HepG2 (cell line): ENCODE results near the gene MAN1C1. TPM values are rescaled to one million over a fixed set of nuclear protein-coding genes. Genes with fewer than 3 reads are reported as not detected.

Experiments used
- ATAC-seq: fragments of 200-7000 bp; cut with Tn5 transposase; 3 replicates; pipeline ENCODE4 v1.9.1; 2020; ENCODE audit warnings: mild to moderate bottlenecking, moderate library complexity
- BruUV-seq: library from RNA; stranded (reverse); fragments of 400-500 nt; replicated peaks from 2 replicates; lab custom pipeline; 2021; lab: Mats Ljungman, UMichigan
- CTCF ChIA-PET: fragments of 300-600 bp; formaldehyde crosslinking; extraction: SDS; loops from one replicate; lab custom pipeline; 2021; ENCODE audit warnings: low total read pairs, inconsistent platforms, low intra/inter-chr PET ratio; lab: Yijun Ruan, JAX
- POLR2A ChIA-PET: fragments of 350-600 bp; sonication (Branson Sonifier 250); formaldehyde crosslinking; loops from one replicate; lab custom pipeline; 2020; ENCODE audit warnings: antibody characterized with exemption, inconsistent platforms; lab: Yijun Ruan, JAX
- DNase-seq: peaks from one replicate; pipeline ENCODE4 v3.0.0-alpha.2; 2015; ENCODE audit warnings: low spot score
- FAIRE-seq: peaks from 3 replicates; lab custom pipeline; 2011; peaks lifted over from hg19 to GRCh38; lab: Jason Lieb, UNC
- H2AFZ ChIP-seq: one replicate; pipeline ENCODE4 v1.6.1; 2011; ENCODE audit warnings: low read length, inconsistent platforms
- H3K27ac ChIP-seq: fragments of 300-600 bp; 3 replicates; pipeline ENCODE4 v1.8.0; 2011; ENCODE audit warnings: mixed run types, mild to moderate bottlenecking, mixed read lengths, low read length, inconsistent platforms; ENCODE audit not compliant: insufficient read depth; ENCODE audit errors: extremely low read length
- H3K27me3 ChIP-seq, 2 experiments: fragments of 200-600 bp in 1 of 2; 2 replicates in 1 of 2; 3 replicates in 1 of 2; pipeline versions ENCODE4 v1.6.0 to v1.8.0; 2011; ENCODE audit warnings: low read length in 2 of 2, mild to moderate bottlenecking in 2 of 2, moderate library complexity in 2 of 2, inconsistent platforms in 1 of 2; ENCODE audit not compliant: insufficient read depth in 2 of 2, control insufficient read depth in 1 of 2
- H3K36me3 ChIP-seq, 2 experiments: fragments of 200-600 bp in 1 of 2; replicated peaks in 1 of 2; 2 replicates in 1 of 2; 3 replicates in 1 of 2; pipeline versions ENCODE4 v1.5.1 to v1.8.0; 2011; ENCODE audit warnings: low read length in 2 of 2, inconsistent platforms in 1 of 2; ENCODE audit not compliant: insufficient read depth in 2 of 2, control insufficient read depth in 1 of 2
- H3K4me1 ChIP-seq: 2 replicates; pipeline ENCODE4 v1.5.1; 2012; ENCODE audit warnings: low read length, inconsistent platforms; ENCODE audit not compliant: insufficient read depth
- H3K4me2 ChIP-seq: 2 replicates; pipeline ENCODE4 v1.6.0; 2011; ENCODE audit warnings: low read depth, low read length, inconsistent platforms
- H3K4me3 ChIP-seq, 3 experiments: fragments of 200-600 bp in 1 of 3; sonication (generic), shearing (Covaris generic) in 1 of 3; replicated peaks in 1 of 3; 2 replicates each; pipeline ENCODE4 v1.5.1; 2011 to 2016; ENCODE audit warnings: low read length in 3 of 3, inconsistent platforms in 2 of 3, low read depth in 2 of 3, mild to moderate bottlenecking in 2 of 3, control low read depth in 1 of 3, mixed read lengths in 1 of 3; ENCODE audit not compliant: insufficient read depth in 1 of 3
- H3K79me2 ChIP-seq: one replicate; pipeline ENCODE4 v1.6.1; 2011; ENCODE audit warnings: low read length, inconsistent platforms; ENCODE audit not compliant: insufficient read depth
- H3K9ac ChIP-seq: 2 replicates; pipeline ENCODE4 v1.6.0; 2011; ENCODE audit warnings: mild to moderate bottlenecking, low read depth, low read length, inconsistent platforms; ENCODE audit not compliant: insufficient read depth
- H3K9me3 ChIP-seq: 2 replicates; pipeline ENCODE4 v1.5.1; 2012; ENCODE audit warnings: mild to moderate bottlenecking, low read length
- H4K20me1 ChIP-seq: 2 replicates; pipeline ENCODE4 v1.6.0; 2011; ENCODE audit warnings: inconsistent platforms, mild to moderate bottlenecking, low read length, moderate library complexity; ENCODE audit not compliant: insufficient read depth
- ATF7 ChIP-seq, 2 experiments: fragments of 450-650 bp in 1 of 2; sonication (generic) in 1 of 2; formaldehyde crosslinking in 1 of 2; IDR thresholded peaks; 2 replicates each; pipeline versions ENCODE4 v1.4.0 to v1.6.1; 2016 to 2020; ENCODE audit warnings: antibody characterized with exemption in 1 of 2, mild to moderate bottlenecking in 1 of 2, missing genetic modification reagents in 1 of 2
- BRCA1 ChIP-seq: sonication (generic); formaldehyde crosslinking; IDR thresholded peaks from 2 replicates; pipeline ENCODE4 v1.4.0; 2020; ENCODE audit warnings: missing genetic modification reagents
- CREBL2 ChIP-seq: sonication (generic); formaldehyde crosslinking; IDR thresholded peaks from 2 replicates; pipeline ENCODE4 v1.8.1; 2023; ENCODE audit warnings: missing genetic modification reagents, mild to moderate bottlenecking, borderline replicate concordance
- HNF1B ChIP-seq: sonication (generic); formaldehyde crosslinking; IDR thresholded peaks from 2 replicates; pipeline ENCODE4 v1.5.1; 2020; ENCODE audit warnings: mild to moderate bottlenecking, moderate library complexity, missing genetic modification reagents
- IRF2 ChIP-seq: IDR thresholded peaks from 2 replicates; pipeline ENCODE4 v1.6.1; 2018; ENCODE audit warnings: missing genetic modification reagents, missing compliant biosample characterization
- KLF15 ChIP-seq: sonication (generic); formaldehyde crosslinking; IDR thresholded peaks from 2 replicates; pipeline ENCODE4 v1.8.1; 2023; ENCODE audit warnings: borderline replicate concordance, mild to moderate bottlenecking, inconsistent platforms, missing genetic modification reagents, mixed read lengths
- NCOA5 ChIP-seq: sonication (generic); formaldehyde crosslinking; IDR thresholded peaks from 2 replicates; pipeline ENCODE4 v1.4.0; 2020; ENCODE audit warnings: missing genetic modification reagents
- NRL ChIP-seq: sonication (generic); formaldehyde crosslinking; IDR thresholded peaks from 2 replicates; pipeline ENCODE4 v1.5.0; 2020; ENCODE audit warnings: missing genetic modification reagents, mild to moderate bottlenecking, moderate library complexity, borderline replicate concordance
- PHF20 ChIP-seq: sonication (generic); formaldehyde crosslinking; IDR thresholded peaks from 2 replicates; pipeline ENCODE4 v1.5.0; 2020; ENCODE audit warnings: mild to moderate bottlenecking, missing genetic modification reagents
- SMAD3 ChIP-seq: sonication (generic); formaldehyde crosslinking; IDR thresholded peaks from 2 replicates; pipeline ENCODE4 v1.4.0; 2020; ENCODE audit warnings: missing genetic modification reagents
- TAF15 ChIP-seq: fragments of 200-400 bp; formaldehyde crosslinking; IDR thresholded peaks from one replicate; pipeline ENCODE4 v1.6.1; 2018; ENCODE audit warnings: mild to moderate bottlenecking, low read depth, low read length; ENCODE audit not compliant: poor library complexity, severe bottlenecking
- ZBTB8A ChIP-seq: sonication (generic); formaldehyde crosslinking; IDR thresholded peaks from 2 replicates; pipeline ENCODE4 v1.4.0; 2020; ENCODE audit warnings: mild to moderate bottlenecking, low read depth, missing genetic modification reagents, borderline replicate concordance
- ZFP37 ChIP-seq: sonication (generic); formaldehyde crosslinking; IDR thresholded peaks from 2 replicates; pipeline ENCODE4 v1.4.0; 2020; ENCODE audit warnings: missing genetic modification reagents, borderline replicate concordance
- ZNF17 ChIP-seq: sonication (generic); formaldehyde crosslinking; IDR thresholded peaks from 2 replicates; pipeline ENCODE4 v1.5.0; 2020; ENCODE audit warnings: mild to moderate bottlenecking, missing genetic modification reagents
- ZNF432 ChIP-seq: sonication (generic); formaldehyde crosslinking; IDR thresholded peaks from 2 replicates; pipeline ENCODE4 v1.5.0; 2020; ENCODE audit warnings: missing genetic modification reagents, mild to moderate bottlenecking, borderline replicate concordance
- ZNF558 ChIP-seq: sonication (generic); formaldehyde crosslinking; IDR thresholded peaks from 2 replicates; pipeline ENCODE4 v1.9.0; 2022; ENCODE audit warnings: mild to moderate bottlenecking, missing genetic modification reagents, borderline replicate concordance
- WGBS: methylation state at CpG from one replicate; pipeline ENCODE4 v1.1.6; 2017; ENCODE audit warnings: low lambda C conversion rate; 5-methylcytosine and 5-hydroxymethylcytosine counted together
- in situ Hi-C: cut with HindIII; loops from 2 replicates; pipeline ENCODE4 v1.10.0; 2017; ENCODE audit warnings: low pct_unique_long_range_greater_than_20kb; ENCODE audit not compliant: extremely low pct_ligation_motif_present
- intact Hi-C: fragments of 100-400 bp; cut with micrococcal nuclease; formaldehyde crosslinking; loops from one replicate; pipeline ENCODE4 v1.10.0; 2022; ENCODE audit not compliant: unreplicated experiment
- polyA plus RNA-seq, 8 experiments: library from polyadenylated mRNA; depleted of rRNA in 3 of 8; stranded (reverse) in 7 of 8; unstranded in 1 of 8; fragments of >200 nt; fragmentation: Illumina TruSeq in 4 of 8; extraction: Trizol in 4 of 8; gene quantifications; 2 replicates each; pipeline versions ENCODE4 v1.2.1 to v1.2.3, GENCODE V29; 2011 to 2016; ENCODE audit warnings: low read depth in 4 of 8, missing spikeins in 1 of 8, mixed read lengths in 1 of 8; ENCODE audit not compliant: insufficient read depth in 1 of 8
- total RNA-seq, 5 experiments: library from RNA; depleted of rRNA; stranded (reverse); fragments of >200 nt; fragmentation: Illumina TruSeq; extraction: Trizol; gene quantifications; 2 replicates each; pipeline ENCODE4 v1.2.3, GENCODE V29; 2016; ENCODE audit warnings: low read depth in 1 of 5
- TF ChIP-seq, protein P1 (sequence below): sonication (generic); formaldehyde crosslinking; IDR thresholded peaks from 2 replicates; pipeline ENCODE4 v1.4.0; 2020; ENCODE audit warnings: mild to moderate bottlenecking, missing genetic modification reagents

Gene MAN1C1
- total and polyA plus RNA-seq, 2 of the 13 experiments (the other 11 are each of a cell fraction or from before 2014, with no cell fraction given), result 0.18 to 0.49 TPM

DNA sequence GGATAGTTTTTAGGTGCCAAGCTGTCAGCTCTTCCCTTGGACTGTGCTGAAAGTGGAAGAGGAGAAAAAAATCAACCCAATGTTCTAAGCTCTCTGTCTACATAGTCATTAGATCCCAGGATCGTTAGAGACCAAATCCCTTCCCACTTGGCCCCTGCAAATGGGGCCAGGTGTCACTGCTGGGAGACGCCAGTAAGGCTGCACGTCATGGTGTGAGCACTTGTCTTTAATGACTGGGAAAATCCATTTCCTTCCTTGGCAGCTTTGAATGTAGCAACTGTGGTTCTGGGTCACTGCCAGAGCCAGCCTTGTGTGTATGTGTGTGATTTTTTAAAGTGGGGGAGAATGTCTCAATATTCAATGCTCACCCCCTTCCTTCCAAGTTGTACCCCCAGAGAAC lies 59.9 kb downstream of the MAN1C1 start (continued):
- TF ChIP-seq SMAD3 (CRISPR knock-in tag) (no peak), ZNF432 (CRISPR knock-in tag) (no peak)

DNA sequence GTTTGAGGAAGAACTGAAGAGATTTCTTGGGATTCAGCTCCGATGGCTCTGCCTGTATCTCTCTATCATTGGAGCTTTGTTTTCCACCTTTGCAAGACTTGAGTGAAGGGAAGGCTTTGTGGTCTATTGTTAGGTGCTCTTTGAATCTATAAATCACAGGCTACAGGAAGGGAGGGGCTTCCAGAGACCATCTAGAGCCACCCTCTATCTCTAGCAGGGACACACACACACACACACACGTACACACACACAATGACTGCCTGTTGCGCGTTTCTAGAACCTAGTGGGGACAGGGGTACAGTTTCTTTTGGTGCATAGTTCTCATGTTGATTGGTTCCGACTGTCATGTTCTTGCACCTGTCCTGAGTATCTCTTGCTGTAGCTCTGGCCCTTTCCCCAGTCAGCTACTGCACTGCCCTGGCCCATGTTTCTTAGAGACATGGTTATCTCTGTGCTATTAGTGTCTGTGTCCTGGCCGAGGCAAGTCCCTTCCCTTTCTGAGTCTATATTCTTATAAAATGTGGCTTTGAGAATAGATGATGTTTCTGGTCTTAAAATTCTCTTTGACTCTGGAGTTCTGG lies 60.7 kb downstream of the MAN1C1 start:
- Histone ChIP-seq H3K36me3 (no peaks in the 10 kb centered on the region), H3K9me3 (no peaks in the 10 kb centered on the region), H3K27me3 (peaks cover 0 to 16% of the 10 kb centered on the region in 2 experiments; a peak in 3 of 5 replicates)
- DNase-seq (no peak), ATAC-seq (no peak)
- WGBS, result 30% methylated on average over 6 of the region's 6 CpGs
- intact Hi-C loops, result no loop called here
- CTCF ChIA-PET, result no interaction called here
- TF ChIP-seq TAF15 (no peak), NRL (no peak), CREBL2 (CRISPR knock-in tag) (no peak), NCOA5 (CRISPR knock-in tag) (no peak), ZFP37 (CRISPR knock-in tag) (no peak), ZNF558 (CRISPR knock-in tag) (no peak), BRCA1 (CRISPR knock-in tag) (no peak), ATF7 (IDR thresholded peaks at IDR 0.05) (no peak), ATF7 (CRISPR knock-in tag; IDR thresholded peaks at IDR 0.05) (no peak), PHF20 (CRISPR knock-in tag) (no peak), IRF2 (CRISPR knock-in tag) (no peak), KLF15 (CRISPR knock-in tag) (no peak), HNF1B (CRISPR knock-in tag) (no peak), ZBTB8A (CRISPR knock-in tag) (no peak), ZNF17 (CRISPR knock-in tag) (no peak)
- TF ChIP-seq, protein P1, sequence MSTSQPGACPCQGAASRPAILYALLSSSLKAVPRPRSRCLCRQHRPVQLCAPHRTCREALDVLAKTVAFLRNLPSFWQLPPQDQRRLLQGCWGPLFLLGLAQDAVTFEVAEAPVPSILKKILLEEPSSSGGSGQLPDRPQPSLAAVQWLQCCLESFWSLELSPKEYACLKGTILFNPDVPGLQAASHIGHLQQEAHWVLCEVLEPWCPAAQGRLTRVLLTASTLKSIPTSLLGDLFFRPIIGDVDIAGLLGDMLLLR (CRISPR knock-in tag), result no peak
- TF ChIP-seq, all 625 proteins: peak for 0
- FAIRE-seq, result no peak
- Histone ChIP-seq H3K4me2 (no peak overlapping the region), H3K27ac (no peak overlapping the region), H3K4me3 (no peak overlapping the region), H3K4me1 (no peaks in the 10 kb centered on the region), H3K9ac (no peak overlapping the region), H2AFZ (no peak overlapping the region), H4K20me1 (no peaks in the 10 kb centered on the region), H3K79me2 (no peaks in the 10 kb centered on the region)
- in situ Hi-C loops, result no loop called here
- POLR2A ChIA-PET, result no interaction called here
- no TSS peak for BruUV-seq
